ENCODE results near the gene CCL21.

- TF ChIP-seq POLR2A (IDR thresholded peaks at IDR 0.05) (no peak), CTCF (IDR thresholded peaks at IDR 0.05 in 4 of 5, conservative IDR thresholded peaks at IDR 0.05 in 1 of 5) (no peak)
Observed at GRCh38 chr9:34693560-34693959, 16.4 kb downstream of the CCL21 start.
